ENCODE measurements around the gene ZNF764. TPM values are rescaled to one million over a fixed set of nuclear protein-coding genes. Genes with fewer than 3 reads are reported as not detected.
A peak's percentile ranks its signal among the peaks of the same experiment; 100 is the strongest.

Gene ZNF764
- total and polyA plus RNA-seq, 9 of the 15 experiments (the other 6 are each of a cell fraction or from before 2014, with no cell fraction given) = 0.69 to 10.1 (median 4.1) TPM

DNA sequence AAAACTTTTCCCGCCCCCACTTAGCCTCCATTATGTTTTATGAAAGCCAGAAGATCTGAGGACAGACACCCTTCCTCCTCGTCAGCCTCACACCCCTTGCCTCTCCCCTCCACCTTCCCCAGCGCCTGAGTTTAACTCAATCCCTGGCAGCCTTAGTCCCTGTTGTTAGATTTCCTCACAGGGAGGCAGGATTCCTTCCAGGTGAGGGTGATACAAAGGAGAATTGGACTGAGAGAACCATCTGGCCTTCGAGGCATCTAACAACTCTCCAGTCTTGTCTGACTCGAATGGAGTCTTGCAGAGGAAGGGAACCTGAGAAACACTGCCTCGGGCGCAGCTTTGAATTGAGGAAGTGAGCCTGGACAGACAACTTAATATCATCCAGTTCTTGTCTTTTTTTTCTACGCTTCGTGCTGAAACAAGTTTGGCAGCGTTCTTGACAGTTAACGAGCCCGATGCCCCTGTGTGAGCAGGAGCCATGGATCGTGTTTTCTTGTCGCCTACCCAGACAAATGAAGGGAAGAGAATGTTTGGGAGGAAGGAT, 30.5 kb downstream of the ZNF764 start (continued):
- TF ChIP-seq PURB (CRISPR knock-in tag; IDR thresholded peaks at IDR 0.05; ENCODE audit: low read depth) = no peak
- TF ChIP-seq ZNF766 (CRISPR knock-in tag; conservative IDR thresholded peaks at IDR 0.05) = no peak
- TF ChIP-seq ZNF75A (CRISPR knock-in tag; IDR thresholded peaks at IDR 0.05) = no peak
- no peak for TF ChIP-seq HDAC3 (IDR thresholded peaks at IDR 0.05; ENCODE audit: borderline replicate concordance, partially characterized antibody)
- no peak for TF ChIP-seq KAT7 (CRISPR knock-in tag; IDR thresholded peaks at IDR 0.05; ENCODE audit: borderline replicate concordance)
- 0 out of 2 replicates have a peak, but pooled peaks have one; percentile 51 for TF ChIP-seq ZNF395 (CRISPR knock-in tag; IDR thresholded peaks at IDR 0.05)
- no peak for TF ChIP-seq U2AF2 (optimal IDR thresholded peaks at IDR 0.05; ENCODE audit: low read depth, low read length)
- TF ChIP-seq E2F5 (CRISPR knock-in tag; IDR thresholded peaks at IDR 0.05) = no peak
- no peak for TF ChIP-seq PTRF (tag; IDR thresholded peaks at IDR 0.05)
- TF ChIP-seq NONO (IDR thresholded peaks at IDR 0.05; ENCODE audit: low read depth in 2 of 2, low read length in 1 of 2) = no peak
- no peak for TF ChIP-seq NCOA4 (IDR thresholded peaks at IDR 0.05; ENCODE audit: partially characterized antibody)
- no peak for TF ChIP-seq CAMTA2 (CRISPR knock-in tag; conservative IDR thresholded peaks at IDR 0.05)
- TF ChIP-seq, protein P1, sequence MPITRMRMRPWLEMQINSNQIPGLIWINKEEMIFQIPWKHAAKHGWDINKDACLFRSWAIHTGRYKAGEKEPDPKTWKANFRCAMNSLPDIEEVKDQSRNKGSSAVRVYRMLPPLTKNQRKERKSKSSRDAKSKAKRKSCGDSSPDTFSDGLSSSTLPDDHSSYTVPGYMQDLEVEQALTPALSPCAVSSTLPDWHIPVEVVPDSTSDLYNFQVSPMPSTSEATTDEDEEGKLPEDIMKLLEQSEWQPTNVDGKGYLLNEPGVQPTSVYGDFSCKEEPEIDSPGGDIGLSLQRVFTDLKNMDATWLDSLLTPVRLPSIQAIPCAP (CRISPR knock-in tag; IDR thresholded peaks at IDR 0.05; ENCODE audit: borderline replicate concordance) = no peak
- TF ChIP-seq ZNF311 (CRISPR knock-in tag; IDR thresholded peaks at IDR 0.05) = no peak
- TF ChIP-seq NFATC3 (IDR thresholded peaks at IDR 0.05) = no peak
- TF ChIP-seq KLF6 (CRISPR knock-in tag; IDR thresholded peaks at IDR 0.05; ENCODE audit: borderline replicate concordance) = no peak
- TF ChIP-seq TOE1 (IDR thresholded peaks at IDR 0.05; ENCODE audit: borderline replicate concordance) = no peak
- no peak for TF ChIP-seq TOE1 (CRISPR knock-in tag; IDR thresholded peaks at IDR 0.05; ENCODE audit: borderline replicate concordance, low read depth)
- no peak for TF ChIP-seq RFX1 (IDR thresholded peaks at IDR 0.05)

Data from K562 (cell line).